IMR-90 (cell line): Measurements from ENCODE around the gene MYADM. TPM values are rescaled to one million over a fixed set of nuclear protein-coding genes. Genes with fewer than 3 reads are reported as not detected.

ENCODE experiments used
- ATAC-seq: fragments of 200-7000 bp; cut with Tn5 transposase; 2 replicates; pipeline ENCODE4 v1.9.1; 2020; ENCODE audit warnings: low read depth, mild to moderate bottlenecking, moderate library complexity
- BruUV-seq: library from RNA; stranded (reverse); fragments of 400-500 nt; replicated peaks from 2 replicates; lab custom pipeline; 2021; lab: Mats Ljungman, UMichigan
- CTCF ChIA-PET: fragments of 300-600 bp; formaldehyde crosslinking; extraction: SDS; loops from one replicate; lab custom pipeline; 2021; ENCODE audit warnings: antibody characterized with exemption; lab: Yijun Ruan, JAX
- POLR2A ChIA-PET: fragments of 300-600 bp; sonication (Branson Sonifier 250); formaldehyde crosslinking; loops from one replicate; lab custom pipeline; 2022; ENCODE audit warnings: antibody characterized with exemption; ENCODE audit not compliant: unreplicated experiment; lab: Charles Lee
- DNase-seq: peaks from one replicate; pipeline ENCODE4 v3.0.0; 2013
- H2AFZ ChIP-seq: replicated peaks from 2 replicates; pipeline ENCODE3; 2013; ENCODE audit warnings: low read length, mild to moderate bottlenecking; ENCODE audit not compliant: poor library complexity
- H2AK5ac ChIP-seq: 2 replicates; pipeline ENCODE4 v1.6.1; 2013; ENCODE audit warnings: low read depth, low read length, inconsistent platforms
- H2AK9ac ChIP-seq: replicated peaks from 2 replicates; pipeline ENCODE3; 2013; ENCODE audit warnings: mild to moderate bottlenecking, low read depth, low read length, moderate library complexity; ENCODE audit not compliant: poor library complexity
- H2BK120ac ChIP-seq: 2 replicates; pipeline ENCODE4 v1.6.1; 2013; ENCODE audit warnings: low read depth, low read length, inconsistent platforms
- H2BK15ac ChIP-seq: 3 replicates; pipeline ENCODE4 v1.6.1; 2013; ENCODE audit warnings: low read depth, low read length, inconsistent platforms
- H2BK20ac ChIP-seq: 2 replicates; pipeline ENCODE4 v1.6.1; 2013; ENCODE audit warnings: low read depth, mild to moderate bottlenecking, inconsistent platforms, low read length, moderate library complexity
- H2BK5ac ChIP-seq: 2 replicates; pipeline ENCODE4 v1.6.1; 2013; ENCODE audit warnings: mild to moderate bottlenecking, low read depth, low read length, inconsistent platforms; ENCODE audit not compliant: poor library complexity, severe bottlenecking
- H3K14ac ChIP-seq: replicated peaks from 2 replicates; pipeline ENCODE4 v1.6.1; 2013; ENCODE audit warnings: low read depth, low read length, inconsistent platforms
- H3K18ac ChIP-seq: 2 replicates; pipeline ENCODE4 v1.6.1; 2013; ENCODE audit warnings: low read depth, low read length, control low read depth
- H3K23ac ChIP-seq: 2 replicates; pipeline ENCODE4 v1.6.1; 2013; ENCODE audit warnings: low read depth, low read length, inconsistent platforms
- H3K27ac ChIP-seq: 2 replicates; pipeline ENCODE4 v1.5.1; 2013; ENCODE audit warnings: mild to moderate bottlenecking, control low read depth, low read length; ENCODE audit not compliant: insufficient read depth
- H3K27me3 ChIP-seq: 2 replicates; pipeline ENCODE4 v1.6.1; 2013; ENCODE audit warnings: low read length; ENCODE audit not compliant: control insufficient read depth, insufficient read depth
- H3K36me3 ChIP-seq: 2 replicates; pipeline ENCODE4 v1.6.1; 2013; ENCODE audit warnings: low read length, mixed read lengths; ENCODE audit not compliant: control insufficient read depth, insufficient read depth
- H3K4ac ChIP-seq: 2 replicates; pipeline ENCODE4 v1.6.1; 2013; ENCODE audit warnings: low read depth, low read length, inconsistent platforms
- H3K4me1 ChIP-seq: 2 replicates; pipeline ENCODE4 v1.6.1; 2013; ENCODE audit warnings: low read length, mixed read lengths; ENCODE audit not compliant: control insufficient read depth, insufficient read depth
- H3K4me2 ChIP-seq: 2 replicates; pipeline ENCODE4 v1.6.1; 2013; ENCODE audit warnings: low read depth, mild to moderate bottlenecking, control low read depth, low read length, moderate library complexity
- H3K4me3 ChIP-seq: 2 replicates; pipeline ENCODE4 v1.5.1; 2013; ENCODE audit warnings: low read depth, mild to moderate bottlenecking, control low read depth, low read length, moderate library complexity; ENCODE audit not compliant: insufficient read depth
- H3K56ac ChIP-seq: 2 replicates; pipeline ENCODE4 v1.6.1; 2013; ENCODE audit warnings: low read length, inconsistent platforms; ENCODE audit not compliant: insufficient read depth; ENCODE audit errors: extremely low read depth
- H3K79me1 ChIP-seq, 2 experiments: 2 replicates each; pipeline ENCODE4 v1.6.1; 2013; ENCODE audit warnings: low read length in 2 of 2, inconsistent platforms in 1 of 2, low read depth in 1 of 2
- H3K9ac ChIP-seq: 2 replicates; pipeline ENCODE4 v1.6.1; 2013; ENCODE audit warnings: low read depth, low read length, control low read depth
- H3K9me1 ChIP-seq: 2 replicates; pipeline ENCODE4 v1.6.1; 2013; ENCODE audit warnings: low read length, inconsistent platforms; ENCODE audit not compliant: insufficient read depth
- H3K9me3 ChIP-seq: 2 replicates; pipeline ENCODE4 v1.6.1; 2013; ENCODE audit warnings: low read length; ENCODE audit not compliant: control insufficient read depth, insufficient read depth
- H4K20me1 ChIP-seq: 2 replicates; pipeline ENCODE4 v1.6.1; 2013; ENCODE audit warnings: low read length, inconsistent platforms; ENCODE audit not compliant: insufficient read depth
- H4K5ac ChIP-seq: 2 replicates; pipeline ENCODE4 v1.6.1; 2013; ENCODE audit warnings: mild to moderate bottlenecking, low read depth, low read length, control low read depth
- H4K8ac ChIP-seq, 2 experiments: 2 replicates each; pipeline ENCODE4 v1.6.1; 2013; ENCODE audit warnings: low read depth in 2 of 2, low read length in 2 of 2, control low read depth in 1 of 2, inconsistent platforms in 1 of 2
- H4K91ac ChIP-seq: 2 replicates; pipeline ENCODE4 v1.6.1; 2013; ENCODE audit warnings: low read depth, low read length, inconsistent platforms; ENCODE audit not compliant: insufficient read depth
- CEBPB ChIP-seq: IDR thresholded peaks from 2 replicates; pipeline ENCODE4 v1.6.1; 2012; ENCODE audit warnings: low read depth, low read length, improper control_type of control experiment
- CHD1 ChIP-seq: IDR thresholded peaks from 2 replicates; pipeline ENCODE4 v1.6.1; 2012; ENCODE audit warnings: low read depth, low read length, improper control_type of control experiment
- FOS ChIP-seq: fragments of 150-350 bp; IDR thresholded peaks from 2 replicates; pipeline ENCODE4 v1.6.1; 2016; ENCODE audit warnings: low read depth, low read length
- MAZ ChIP-seq: IDR thresholded peaks from 2 replicates; pipeline ENCODE4 v1.6.1; 2012; ENCODE audit warnings: low read depth, mild to moderate bottlenecking, low read length, improper control_type of control experiment, moderate library complexity, borderline replicate concordance
- MXI1 ChIP-seq: IDR thresholded peaks from 2 replicates; pipeline ENCODE4 v1.6.1; 2012; ENCODE audit warnings: low read depth, mild to moderate bottlenecking, low read length, moderate library complexity, borderline replicate concordance
- NFE2L2 ChIP-seq: fragments of 150-350 bp; IDR thresholded peaks from 2 replicates; pipeline ENCODE4 v1.6.1; 2016; ENCODE audit warnings: low read depth, mild to moderate bottlenecking, low read length
- POLR2A ChIP-seq: IDR thresholded peaks from 2 replicates; pipeline ENCODE4 v1.6.1; 2012; ENCODE audit warnings: mild to moderate bottlenecking, low read depth, low read length
- RAD21 ChIP-seq: IDR thresholded peaks from 2 replicates; pipeline ENCODE4 v1.6.1; 2012; ENCODE audit warnings: low read length, improper control_type of control experiment
- RCOR1 ChIP-seq: IDR thresholded peaks from 2 replicates; pipeline ENCODE4 v1.6.1; 2012; ENCODE audit warnings: mild to moderate bottlenecking, low read length, improper control_type of control experiment; ENCODE audit not compliant: insufficient replicate concordance
- RFX5 ChIP-seq: IDR thresholded peaks from 2 replicates; pipeline ENCODE4 v1.8.0; 2012; ENCODE audit warnings: low read depth, mild to moderate bottlenecking, low read length, moderate library complexity
- SMC3 ChIP-seq: fragments of 150-350 bp; IDR thresholded peaks from 2 replicates; pipeline ENCODE4 v1.6.1; 2016; ENCODE audit warnings: low read depth, mild to moderate bottlenecking, antibody characterized with exemption, low read length, moderate library complexity
- WGBS, 2 experiments: methylation state at CpG; one replicate each; pipeline versions ENCODE4 v1.1.5 to v1.1.7; 2013; ENCODE audit warnings: missing lambda C conversion rate in 2 of 2; ENCODE audit not compliant: insufficient read length in 1 of 2; ENCODE audit errors: extremely low coverage in 2 of 2; 5-methylcytosine and 5-hydroxymethylcytosine counted together
- dilution Hi-C: fragments of 300-500 bp; cut with HindIII; formaldehyde crosslinking; loops from one replicate; pipeline ENCODE4 v1.14.3; 2018; ENCODE audit warnings: low sequenced_read_pairs; ENCODE audit not compliant: unreplicated experiment
- in situ Hi-C: fragments of 300-500 bp; cut with MboI; formaldehyde crosslinking; loops from 3 replicates; pipeline ENCODE4 v1.14.3; 2019; ENCODE audit warnings: low sequenced_read_pairs, inconsistent platforms, mixed read lengths
- intact Hi-C: fragments of 100-400 bp; cut with micrococcal nuclease; formaldehyde crosslinking; loops from 2 replicates; pipeline ENCODE4 v1.10.0; 2022
- polyA plus RNA-seq, 3 experiments: library from polyadenylated mRNA; depleted of rRNA; stranded (reverse); fragments of >200 nt; gene quantifications; 2 replicates each; pipeline ENCODE4 v1.2.3, GENCODE V29; 2012; ENCODE audit warnings: low replicate concordance in 1 of 3
- total RNA-seq: library from RNA; depleted of rRNA; stranded (reverse); fragments of >200 nt; gene quantifications from 2 replicates; pipeline ENCODE4 v1.2.3, GENCODE V29; 2012
- TF ChIP-seq, protein P1 (sequence below): fragments of 150-350 bp; IDR thresholded peaks from 2 replicates; pipeline ENCODE4 v1.6.1; 2016; ENCODE audit warnings: low read depth, mild to moderate bottlenecking, low read length, moderate library complexity, borderline replicate concordance
- TF ChIP-seq, protein P2 (sequence below): conservative IDR thresholded peaks from 2 replicates; pipeline ENCODE4 v1.5.1; 2012; ENCODE audit warnings: mild to moderate bottlenecking, low read depth, low read length, improper control_type of control experiment
- TF ChIP-seq, protein P3 (sequence below): fragments of 150-350 bp; IDR thresholded peaks from 2 replicates; pipeline ENCODE4 v1.6.1; 2017; ENCODE audit warnings: mild to moderate bottlenecking, antibody characterized with exemption, low read length, low read depth

MYADM gene
- total and polyA plus RNA-seq, 2 of the 4 experiments (the other 2 are of a cell fraction) = 4.8 to 96.1 TPM

DNA sequence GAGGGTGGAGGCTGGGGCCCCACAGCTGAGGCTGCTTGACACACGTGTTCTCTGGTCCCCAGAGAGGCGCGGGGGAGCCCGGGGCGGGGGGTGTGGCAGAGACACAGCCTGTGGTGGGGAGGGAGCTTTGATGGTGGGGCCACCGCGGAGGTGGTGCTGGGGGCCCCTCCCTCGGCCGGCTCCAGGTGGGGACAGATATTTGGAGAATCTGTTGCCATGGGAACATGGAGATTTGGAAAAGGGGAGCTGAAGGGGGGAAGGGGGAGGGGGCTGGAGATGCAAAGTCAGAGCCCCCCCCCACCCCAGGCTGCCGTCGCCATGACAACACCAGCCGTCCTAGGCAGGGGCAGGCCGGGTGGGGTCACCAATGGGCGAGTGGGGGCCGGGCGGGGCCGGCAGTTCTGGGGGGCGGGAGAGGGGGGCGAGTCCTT, 15.6 kb downstream of the MYADM start:
- Histone ChIP-seq H3K9me3 (no peaks in the 10 kb centered on the region), H3K4me3 (no peak overlapping the region), H3K79me1 (no peaks in the 10 kb centered on the region), H3K9ac (no peak overlapping the region), H3K27ac (no peak overlapping the region), H3K4ac (no peak overlapping the region), H2AK5ac (no peak overlapping the region), H3K4me1 (peaks cover 5% of the 10 kb centered on the region), H3K36me3 (no peaks in the 10 kb centered on the region), H4K20me1 (no peaks in the 10 kb centered on the region), H3K9me1 (peaks cover 4% of the 10 kb centered on the region; the same call in 1 of the 2 replicates), H3K27me3 (peaks cover 51% of the 10 kb centered on the region), H4K8ac (no peak overlapping the region), H2AFZ (no peak overlapping the region), H4K91ac (no peak overlapping the region), H3K4me2 (no peak overlapping the region), H2BK5ac (no peak overlapping the region), H3K56ac (no peak overlapping the region), H3K23ac (no peak overlapping the region), H2BK120ac (no peak overlapping the region), H4K5ac (no peak overlapping the region), H2BK15ac (no peak overlapping the region), H2BK20ac (no peak overlapping the region), H3K14ac (no peak overlapping the region), H2AK9ac (no peak overlapping the region), H3K18ac (no peak overlapping the region)
- TF ChIP-seq CHD1 = no peak
- TF ChIP-seq, protein P1, sequence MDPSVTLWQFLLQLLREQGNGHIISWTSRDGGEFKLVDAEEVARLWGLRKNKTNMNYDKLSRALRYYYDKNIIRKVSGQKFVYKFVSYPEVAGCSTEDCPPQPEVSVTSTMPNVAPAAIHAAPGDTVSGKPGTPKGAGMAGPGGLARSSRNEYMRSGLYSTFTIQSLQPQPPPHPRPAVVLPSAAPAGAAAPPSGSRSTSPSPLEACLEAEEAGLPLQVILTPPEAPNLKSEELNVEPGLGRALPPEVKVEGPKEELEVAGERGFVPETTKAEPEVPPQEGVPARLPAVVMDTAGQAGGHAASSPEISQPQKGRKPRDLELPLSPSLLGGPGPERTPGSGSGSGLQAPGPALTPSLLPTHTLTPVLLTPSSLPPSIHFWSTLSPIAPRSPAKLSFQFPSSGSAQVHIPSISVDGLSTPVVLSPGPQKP = no peak
- TF ChIP-seq, protein P2, sequence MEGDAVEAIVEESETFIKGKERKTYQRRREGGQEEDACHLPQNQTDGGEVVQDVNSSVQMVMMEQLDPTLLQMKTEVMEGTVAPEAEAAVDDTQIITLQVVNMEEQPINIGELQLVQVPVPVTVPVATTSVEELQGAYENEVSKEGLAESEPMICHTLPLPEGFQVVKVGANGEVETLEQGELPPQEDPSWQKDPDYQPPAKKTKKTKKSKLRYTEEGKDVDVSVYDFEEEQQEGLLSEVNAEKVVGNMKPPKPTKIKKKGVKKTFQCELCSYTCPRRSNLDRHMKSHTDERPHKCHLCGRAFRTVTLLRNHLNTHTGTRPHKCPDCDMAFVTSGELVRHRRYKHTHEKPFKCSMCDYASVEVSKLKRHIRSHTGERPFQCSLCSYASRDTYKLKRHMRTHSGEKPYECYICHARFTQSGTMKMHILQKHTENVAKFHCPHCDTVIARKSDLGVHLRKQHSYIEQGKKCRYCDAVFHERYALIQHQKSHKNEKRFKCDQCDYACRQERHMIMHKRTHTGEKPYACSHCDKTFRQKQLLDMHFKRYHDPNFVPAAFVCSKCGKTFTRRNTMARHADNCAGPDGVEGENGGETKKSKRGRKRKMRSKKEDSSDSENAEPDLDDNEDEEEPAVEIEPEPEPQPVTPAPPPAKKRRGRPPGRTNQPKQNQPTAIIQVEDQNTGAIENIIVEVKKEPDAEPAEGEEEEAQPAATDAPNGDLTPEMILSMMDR = no peak
- TF ChIP-seq, protein P3, sequence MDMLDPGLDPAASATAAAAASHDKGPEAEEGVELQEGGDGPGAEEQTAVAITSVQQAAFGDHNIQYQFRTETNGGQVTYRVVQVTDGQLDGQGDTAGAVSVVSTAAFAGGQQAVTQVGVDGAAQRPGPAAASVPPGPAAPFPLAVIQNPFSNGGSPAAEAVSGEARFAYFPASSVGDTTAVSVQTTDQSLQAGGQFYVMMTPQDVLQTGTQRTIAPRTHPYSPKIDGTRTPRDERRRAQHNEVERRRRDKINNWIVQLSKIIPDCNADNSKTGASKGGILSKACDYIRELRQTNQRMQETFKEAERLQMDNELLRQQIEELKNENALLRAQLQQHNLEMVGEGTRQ = no peak
- TF ChIP-seq MAZ = no peak
- TF ChIP-seq MXI1 = no peak
- no peak for TF ChIP-seq CEBPB
- no peak for TF ChIP-seq RFX5
- no peak for TF ChIP-seq SMC3
- TF ChIP-seq POLR2A = no peak
- TF ChIP-seq RAD21 = no peak
- TF ChIP-seq RCOR1 = no peak
- TF ChIP-seq FOS = no peak
- TF ChIP-seq NFE2L2 = no peak
- CTCF ChIA-PET = no interaction called here
- in situ Hi-C loops (loop anchor here (10.0 kb wide), 1 partner anchor 142 kb away; no protein-coding TSS in a partner anchor), intact Hi-C loops (no loop called here), dilution Hi-C loops (no loop called here)
- POLR2A ChIA-PET = interaction anchor here (0.6 kb wide), 1 partner anchor 9 kb away, joined by 3 read pairs; no protein-coding TSS in a partner anchor
- ATAC-seq (no peak), DNase-seq (no peak)
- WGBS, 2 experiments = no CpG with 5 or more reads among the region's 19 CpGs
- BruUV-seq = no TSS peak
